HL-60 (cell line): ENCODE measurements around the gene ARID2.
A peak's percentile ranks its signal among the peaks of the same experiment; 100 is the strongest.

Experiments
- DNase-seq, 2 experiments: peaks; one replicate each; pipeline ENCODE4 v3.0.0-alpha.2; 2010 to 2020; ENCODE audit warnings: low read depth in 1 of 2, low spot score in 1 of 2
- H3K27ac ChIP-seq: fragments of 250-450 bp; sonication (Bioruptor Pico); replicated peaks from 2 replicates; pipeline ENCODE4 v1.5.1; 2020; ENCODE audit warnings: mild to moderate bottlenecking, moderate library complexity
- H3K27me3 ChIP-seq: fragments of 250-450 bp; sonication (Bioruptor Pico); 2 replicates; pipeline ENCODE4 v1.5.1; 2021; ENCODE audit warnings: mild to moderate bottlenecking, moderate library complexity; ENCODE audit not compliant: insufficient read depth, poor library complexity, severe bottlenecking
- H3K4me3 ChIP-seq: replicated peaks from 2 replicates; pipeline ENCODE4 v1.5.1; 2011; ENCODE audit warnings: mild to moderate bottlenecking, control low read depth, low read length; ENCODE audit not compliant: insufficient read depth
- CTCF ChIP-seq: IDR thresholded peaks from one replicate; pipeline ENCODE4 v1.5.1; 2011; ENCODE audit warnings: low read length, control low read depth, inconsistent platforms; ENCODE audit not compliant: insufficient read depth
- GABPA ChIP-seq: IDR thresholded peaks from 2 replicates; pipeline ENCODE4 v1.6.1; 2012; ENCODE audit warnings: low read depth
- POLR2AphosphoS5 ChIP-seq: IDR thresholded peaks from 2 replicates; pipeline ENCODE4 v1.6.1; 2012; ENCODE audit warnings: low read depth
- REST ChIP-seq: IDR thresholded peaks from 2 replicates; pipeline ENCODE4 v1.6.1; 2012; ENCODE audit warnings: low read depth; ENCODE audit not compliant: insufficient replicate concordance
- SPI1 ChIP-seq: IDR thresholded peaks from 2 replicates; pipeline ENCODE4 v1.6.1; 2012; ENCODE audit warnings: low read depth, mild to moderate bottlenecking, borderline replicate concordance

The ARID2 gene

DNA sequence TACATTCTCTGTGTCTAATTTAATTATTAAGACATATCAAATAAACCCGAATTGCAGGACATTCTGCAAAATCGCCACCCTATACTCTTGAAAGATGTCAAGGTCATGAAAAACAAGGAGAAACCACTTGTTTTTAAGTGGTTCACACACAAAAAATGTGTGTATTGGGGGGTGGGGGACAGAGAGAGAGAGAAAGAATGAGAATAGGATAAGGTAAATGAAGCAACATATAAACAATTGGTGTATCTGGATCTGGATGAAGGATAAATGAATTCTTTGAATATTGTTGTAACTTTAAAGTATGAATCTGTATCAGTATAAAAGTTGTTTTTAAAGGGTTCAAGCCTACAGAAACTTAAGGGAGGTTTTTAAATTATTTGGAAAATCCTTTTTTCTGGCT lies 72.1 kb downstream of the ARID2 start:
- TF ChIP-seq POLR2AphosphoS5 (no peak), GABPA (no peak), SPI1 (no peak)
- DNase-seq, result no peak
- Histone ChIP-seq H3K27me3 (no peaks in the 10 kb centered on the region), H3K4me3 (no peak overlapping the region), H3K27ac (no peak overlapping the region)

DNA sequence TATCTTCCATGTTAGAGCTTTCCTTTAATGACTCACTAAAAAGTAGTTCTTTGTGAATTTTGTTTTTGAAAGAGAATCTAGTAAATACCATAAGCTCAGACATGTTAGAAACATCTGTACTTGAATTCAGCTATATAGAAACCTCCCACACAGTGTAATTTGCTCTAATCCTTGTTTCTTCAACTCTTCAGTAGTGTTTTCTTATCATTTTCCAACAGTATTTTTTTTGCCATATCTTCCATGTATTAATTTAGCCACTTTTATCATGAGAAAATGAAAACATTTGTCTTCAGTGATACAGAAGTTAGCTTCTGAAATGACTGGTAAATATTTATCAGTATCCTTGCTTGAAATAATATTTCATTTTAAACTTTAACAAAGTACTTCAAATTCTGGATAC lies 73.6 kb downstream of the ARID2 start:
- TF ChIP-seq SPI1 (no peak), REST (no peak), CTCF (no peak), GABPA (no peak), POLR2AphosphoS5 (no peak)
- H3K4me3 ChIP-seq, result no peak overlapping the region
- no peak for DNase-seq
- no peaks in the 10 kb centered on the region for H3K27me3 ChIP-seq
- H3K27ac ChIP-seq, result no peak overlapping the region

GRCh38 chr12:45816652-45817051 lies 87.1 kb downstream of the ARID2 start:
- H3K4me3 ChIP-seq, result no peak overlapping the region
- H3K27ac ChIP-seq, result no peak overlapping the region
- no peak for TF ChIP-seq SPI1
- no peak for TF ChIP-seq GABPA
- TF ChIP-seq REST, result no peak
- no peak for TF ChIP-seq POLR2AphosphoS5
- no peak for TF ChIP-seq CTCF
- DNase-seq, result no peak
- H3K27me3 ChIP-seq, result no peaks in the 10 kb centered on the region

DNA sequence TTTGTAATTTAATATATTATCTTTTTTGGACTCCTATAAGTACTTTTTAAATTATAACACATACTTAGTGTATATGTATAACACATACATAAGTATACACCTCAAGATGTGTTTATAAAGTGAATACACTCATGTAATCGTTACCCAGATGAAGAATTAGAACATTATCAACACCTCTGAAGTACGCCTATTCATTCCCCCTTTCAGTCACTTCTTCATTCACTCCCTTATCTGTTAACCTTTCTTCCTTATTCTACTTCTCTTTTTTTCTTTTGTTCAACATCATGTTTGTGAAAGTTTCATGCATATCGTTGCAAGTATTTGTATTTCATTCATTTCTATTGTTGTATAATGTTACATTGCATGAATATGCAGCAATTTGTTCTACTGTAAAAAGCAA lies 98.5 kb downstream of the ARID2 start:
- Histone ChIP-seq H3K27me3 (no peaks in the 10 kb centered on the region), H3K4me3 (no peak overlapping the region), H3K27ac (peak overlapping the region; percentile 45)
- DNase-seq, result no peak
- no peak for TF ChIP-seq POLR2AphosphoS5
- TF ChIP-seq CTCF, result no peak
- no peak for TF ChIP-seq REST
- no peak; the same call in 1 of the 2 replicates for TF ChIP-seq SPI1
- TF ChIP-seq GABPA, result no peak
